Endodermal cell (in vitro differentiated cells): ENCODE measurements around the gene EGFL8. TPM values are rescaled to one million over a fixed set of nuclear protein-coding genes. Genes with fewer than 3 reads are reported as not detected.

Source experiments
- DNase-seq: peaks from one replicate; pipeline ENCODE4 v3.0.0-alpha.2; 2017
- H3K27ac ChIP-seq: 2 replicates; pipeline ENCODE4 v1.5.1; 2013; ENCODE audit warnings: mild to moderate bottlenecking, low read depth, low read length, moderate library complexity
- H3K27me3 ChIP-seq: 2 replicates; pipeline ENCODE4 v1.6.1; 2013; ENCODE audit warnings: mild to moderate bottlenecking, low read length, moderate library complexity; ENCODE audit not compliant: insufficient read depth, control insufficient read depth, poor library complexity, severe bottlenecking
- H3K36me3 ChIP-seq: 2 replicates; pipeline ENCODE4 v1.7.0; 2013; ENCODE audit warnings: mild to moderate bottlenecking, low read length, moderate library complexity; ENCODE audit not compliant: control insufficient read depth, insufficient read depth
- H3K4me1 ChIP-seq: one replicate; pipeline ENCODE4 v1.7.0; 2013; ENCODE audit warnings: low read length; ENCODE audit not compliant: control insufficient read depth, insufficient read depth
- H3K4me3 ChIP-seq: 2 replicates; pipeline ENCODE4 v1.5.1; 2013; ENCODE audit warnings: mild to moderate bottlenecking, low read length, moderate library complexity
- H3K9ac ChIP-seq: 2 replicates; pipeline ENCODE4 v1.6.1; 2013; ENCODE audit warnings: mild to moderate bottlenecking, low read length, moderate library complexity; ENCODE audit not compliant: poor library complexity, severe bottlenecking; ENCODE audit errors: extremely low read depth
- H3K9me3 ChIP-seq: 2 replicates; pipeline ENCODE4 v1.6.1; 2013; ENCODE audit warnings: mild to moderate bottlenecking, low read length, moderate library complexity; ENCODE audit not compliant: control insufficient read depth
- H3K27ac Mint-ChIP-seq: 2 replicates; pipeline ENCODE4 v1.8.0; 2020; ENCODE audit warnings: mixed read lengths
- H3K27me3 Mint-ChIP-seq: 2 replicates; pipeline ENCODE4 v1.8.0; 2021; ENCODE audit warnings: mild to moderate bottlenecking, mixed read lengths; ENCODE audit not compliant: insufficient read depth
- H3K36me3 Mint-ChIP-seq: 2 replicates; pipeline ENCODE4 v1.8.0; 2020; ENCODE audit warnings: low read depth, mixed read lengths
- H3K4me1 Mint-ChIP-seq: 2 replicates; pipeline ENCODE4 v1.8.0; 2020; ENCODE audit warnings: mixed read lengths
- H3K4me3 Mint-ChIP-seq: 2 replicates; pipeline ENCODE4 v1.8.0; 2020; ENCODE audit warnings: mild to moderate bottlenecking, moderate library complexity, mixed read lengths
- H3K9me3 Mint-ChIP-seq: 2 replicates; pipeline ENCODE4 v1.8.0; 2020; ENCODE audit warnings: mild to moderate bottlenecking, mixed read lengths
- CTCF ChIP-seq: fragments of 200-600 bp; sonication (generic); conservative IDR thresholded peaks from 2 replicates; pipeline ENCODE4 v1.5.0; 2021; ENCODE audit warnings: antibody characterized with exemption, mild to moderate bottlenecking
- WGBS, 2 experiments: methylation state at CpG; one replicate each; pipeline versions ENCODE4 v1.1.5 to v1.1.7; 2013; ENCODE audit warnings: missing lambda C conversion rate in 2 of 2, mixed read lengths in 1 of 2; ENCODE audit not compliant: insufficient coverage in 1 of 2, insufficient read length in 1 of 2; 5-methylcytosine and 5-hydroxymethylcytosine counted together
- total RNA-seq, 2 donors: library from RNA; stranded (reverse); fragmentation: NEBNext Ultra II Directional in 1 of 2; extraction: Animal tissue kit (Norgen Biotek cat#: 25700) in 1 of 2; gene quantifications; 2 replicates in 1 of 2; 3 replicates in 1 of 2; pipeline ENCODE4 v1.2.1, GENCODE V29; 2021

Gene EGFL8
- total RNA-seq, 2 donors from 2014 or later: 27.9 to 39.6 TPM

DNA sequence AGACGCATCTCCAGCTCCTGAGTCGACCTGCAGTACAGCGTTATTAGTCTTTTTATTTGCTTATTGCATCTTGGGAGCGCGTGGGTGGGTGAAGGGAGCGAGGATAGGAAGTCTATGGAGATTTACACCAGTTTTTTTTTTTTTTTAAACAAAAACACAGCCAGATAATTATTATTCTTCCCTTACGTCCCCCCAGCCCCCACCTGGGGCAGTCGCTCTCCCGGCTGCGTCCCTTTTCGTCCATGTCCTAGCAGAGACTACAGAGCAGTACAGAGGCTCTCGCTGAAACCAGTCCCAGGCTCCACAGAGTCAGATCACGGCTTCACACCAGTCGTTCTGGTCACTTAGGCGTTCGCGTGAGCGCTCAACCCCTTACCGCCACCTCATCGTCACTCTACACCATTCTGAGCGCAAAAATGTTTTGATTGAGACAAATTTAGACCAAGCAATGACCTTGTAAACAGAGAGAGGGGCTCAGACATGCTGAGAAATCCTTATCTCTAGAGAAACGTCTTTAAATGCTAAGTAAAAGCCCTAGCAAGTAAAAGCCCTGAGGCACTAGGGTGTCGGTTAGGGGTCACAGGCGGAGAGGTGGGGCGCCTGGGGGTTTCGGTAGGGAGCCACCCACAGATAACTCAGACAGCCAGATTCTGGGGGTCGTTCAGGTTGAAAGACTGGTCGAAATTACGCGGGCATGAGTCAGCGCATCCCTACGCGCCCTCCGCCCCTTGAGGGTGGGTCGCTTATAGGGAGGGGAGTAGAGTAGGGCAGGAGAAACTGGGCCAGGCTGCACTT is 11.4 kb upstream of the EGFL8 start:
- H3K9me3 Mint-ChIP-seq: peaks cover 7% of the 10 kb centered on the region
- H3K36me3 ChIP-seq: peaks cover 25% of the 10 kb centered on the region
- H3K27me3 ChIP-seq: no peaks in the 10 kb centered on the region
- peak overlapping the region; percentile 94 for H3K9ac ChIP-seq
- peak overlapping the region; percentile 77 for H3K27ac ChIP-seq
- peak overlapping the region; percentile 98 for H3K27ac Mint-ChIP-seq
- peaks cover 32% of the 10 kb centered on the region for H3K27me3 Mint-ChIP-seq
- TF ChIP-seq CTCF: no peak
- H3K36me3 Mint-ChIP-seq: peaks cover 26% of the 10 kb centered on the region
- H3K4me3 Mint-ChIP-seq: peak overlapping the region; percentile 97
- DNase-seq: peak; percentile 90
- peaks cover 11% of the 10 kb centered on the region for H3K4me1 ChIP-seq
- H3K4me3 ChIP-seq: peak overlapping the region; percentile 98
- H3K9me3 ChIP-seq: peaks cover 10% of the 10 kb centered on the region
- H3K4me1 Mint-ChIP-seq: peaks cover 38% of the 10 kb centered on the region
- 2 to 9% methylated on average over 22 to 35 of the region's 35 CpGs for WGBS, 2 experiments

DNA sequence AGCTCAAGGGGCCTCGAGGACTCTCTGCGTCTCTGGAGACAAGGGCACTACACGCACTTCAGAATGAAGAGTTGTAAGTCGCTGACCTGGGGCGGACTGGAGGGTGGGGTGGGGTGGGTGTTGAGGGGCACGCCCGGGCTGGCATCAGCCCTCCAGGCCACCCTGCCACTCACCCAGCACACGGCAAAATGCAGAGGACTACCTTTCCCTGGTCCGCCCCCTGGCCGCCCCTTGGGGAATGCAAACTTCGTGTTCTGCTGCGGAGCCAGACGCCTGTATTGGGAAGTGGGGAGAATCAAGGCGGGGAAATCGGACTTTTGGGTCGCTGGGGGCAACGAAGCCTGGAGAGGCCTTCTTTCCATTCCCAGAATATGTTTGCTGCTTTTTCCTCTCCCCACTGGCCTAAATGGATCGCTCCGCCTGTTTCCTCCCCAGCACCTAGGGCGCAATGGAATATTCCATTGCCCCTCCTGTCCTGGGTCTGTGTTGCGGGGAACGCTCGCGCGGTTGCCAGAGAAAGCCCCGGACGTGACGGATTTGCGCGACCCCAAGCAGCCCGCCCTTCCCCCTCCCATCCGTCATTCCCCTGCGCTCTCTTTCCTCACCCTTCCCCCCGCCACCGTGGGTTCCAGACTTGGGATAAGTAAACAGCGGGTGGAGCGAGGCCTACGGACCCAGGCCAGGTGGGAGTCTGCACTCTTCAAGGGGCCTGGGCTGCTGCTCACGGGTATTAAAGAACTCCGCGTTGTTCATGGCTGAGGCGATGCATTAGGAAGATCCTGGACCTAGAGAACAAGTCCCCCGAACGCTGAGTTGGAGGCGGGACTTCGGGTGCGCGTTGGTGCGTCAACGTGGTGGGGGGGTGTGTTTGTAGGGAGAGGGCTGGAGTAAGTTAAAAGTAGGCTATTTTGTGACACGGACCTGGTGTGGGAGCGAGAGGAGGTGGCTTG is 10.6 kb upstream of the EGFL8 start, which contains the start of gene PPT2:
PPT2 (plus strand) TSS at position 578 of the 950 bp plus-strand sequence. CDS start 454 bp downstream, outside the sequence.
- 0% methylated on average over 13 to 50 of the region's 52 CpGs for WGBS, 2 experiments
- H3K4me3 Mint-ChIP-seq: peak within 1 kb of the TSS; percentile 97

More for the DNA sequence above, 10.6 kb upstream of the EGFL8 start, which contains the start of gene PPT2:
- H3K4me1 Mint-ChIP-seq: peaks cover 40% of the 10 kb centered on the region
- Histone ChIP-seq H3K27me3 (no peaks in the 10 kb centered on the region), H3K9me3 (peaks cover 16% of the 10 kb centered on the region), H3K27ac (peak within 1 kb of the TSS; percentile 77), H3K4me1 (peaks cover 11% of the 10 kb centered on the region), H3K4me3 (peak within 1 kb of the TSS; percentile 98), H3K9ac (peak within 1 kb of the TSS; percentile 94), H3K36me3 (peaks cover 34% of the 10 kb centered on the region)
- peaks cover 27% of the 10 kb centered on the region for H3K27me3 Mint-ChIP-seq
- peak within 1 kb of the TSS; percentile 98 for H3K27ac Mint-ChIP-seq
- peaks cover 11% of the 10 kb centered on the region for H3K9me3 Mint-ChIP-seq
- peak; percentile 63 for TF ChIP-seq CTCF
- peaks cover 35% of the 10 kb centered on the region for H3K36me3 Mint-ChIP-seq
- DNase-seq: peak; percentile 95
